ENCODE results near the gene CRIP3.

The CRIP3 gene

DNA sequence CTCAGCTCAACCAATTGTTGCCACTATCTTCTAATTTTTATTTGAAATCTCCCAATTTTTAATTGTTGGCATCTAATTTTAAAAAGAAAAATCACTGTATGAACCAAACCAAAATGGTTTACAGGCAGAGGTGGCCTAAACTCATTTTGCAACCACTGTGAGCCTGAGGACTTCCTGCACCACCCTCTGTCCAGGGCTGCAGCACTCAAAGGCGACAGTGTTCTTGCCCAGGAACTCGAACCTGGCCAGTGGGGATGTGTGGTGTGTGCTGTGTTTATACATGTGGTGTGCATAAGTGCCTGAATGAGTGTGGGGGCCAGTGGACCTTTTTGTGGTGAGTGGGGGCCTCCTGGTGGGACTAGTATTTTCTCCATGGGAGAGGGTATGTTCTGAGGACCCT is 34.9 kb downstream of the CRIP3 start:
- DNase-seq (ENCODE audit: low read depth): no peak

DNA sequence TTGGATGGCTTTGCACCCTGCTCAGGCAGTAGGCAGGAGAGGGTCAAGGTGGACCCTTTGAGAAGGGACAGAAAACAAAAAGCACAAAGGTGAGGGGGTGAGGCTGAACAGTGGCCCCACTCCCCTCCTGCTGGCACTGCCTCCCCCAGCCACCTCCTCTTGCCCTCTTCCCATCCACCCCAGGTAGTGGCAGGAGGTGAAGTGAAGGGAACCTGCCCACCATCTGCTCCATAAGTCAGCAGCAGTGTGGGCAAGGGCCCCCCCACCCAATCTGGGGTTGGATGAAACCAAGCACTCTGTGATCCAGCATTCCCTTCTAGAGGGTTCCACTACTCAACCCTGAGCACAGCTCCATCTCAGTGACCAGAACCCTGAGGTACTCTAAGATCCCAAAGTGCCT is 36.7 kb downstream of the CRIP3 start:
- DNase-seq (ENCODE audit: low read depth): no peak

DNA sequence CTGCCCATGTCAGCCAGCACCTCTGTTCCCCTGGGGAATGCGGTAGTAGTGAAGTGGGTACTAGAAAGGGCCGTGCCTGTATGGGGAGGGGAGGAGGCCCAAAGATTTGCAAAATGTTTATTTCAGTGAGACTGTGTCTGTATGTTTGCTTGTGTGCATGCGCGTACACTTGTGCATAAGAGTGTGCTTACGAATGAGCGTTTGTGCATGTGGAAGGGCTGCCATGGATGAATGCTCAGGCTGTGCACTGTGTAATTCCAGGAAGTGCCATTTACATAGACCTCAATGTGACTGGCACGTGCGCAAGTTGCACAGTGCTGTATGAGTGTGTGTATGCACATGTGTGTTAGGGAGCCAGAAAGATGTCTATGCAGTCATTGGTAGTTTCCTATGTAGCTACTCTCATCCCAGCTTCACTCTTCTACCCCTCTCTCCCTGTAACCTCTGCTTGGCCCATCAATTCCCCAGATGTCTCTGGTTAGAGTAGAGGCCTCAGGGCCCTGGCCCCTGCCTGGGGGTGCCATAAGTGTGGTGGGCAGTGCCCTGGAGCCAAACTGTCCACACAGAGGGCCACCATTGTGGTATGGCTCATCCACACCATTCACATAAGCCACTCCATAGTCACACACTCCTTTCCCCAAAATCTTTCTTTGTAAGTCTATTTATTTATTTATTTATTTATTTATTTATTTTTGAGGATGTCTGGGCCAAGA is 37.4 kb downstream of the CRIP3 start:
- DNase-seq (ENCODE audit: low read depth): no peak

DNA sequence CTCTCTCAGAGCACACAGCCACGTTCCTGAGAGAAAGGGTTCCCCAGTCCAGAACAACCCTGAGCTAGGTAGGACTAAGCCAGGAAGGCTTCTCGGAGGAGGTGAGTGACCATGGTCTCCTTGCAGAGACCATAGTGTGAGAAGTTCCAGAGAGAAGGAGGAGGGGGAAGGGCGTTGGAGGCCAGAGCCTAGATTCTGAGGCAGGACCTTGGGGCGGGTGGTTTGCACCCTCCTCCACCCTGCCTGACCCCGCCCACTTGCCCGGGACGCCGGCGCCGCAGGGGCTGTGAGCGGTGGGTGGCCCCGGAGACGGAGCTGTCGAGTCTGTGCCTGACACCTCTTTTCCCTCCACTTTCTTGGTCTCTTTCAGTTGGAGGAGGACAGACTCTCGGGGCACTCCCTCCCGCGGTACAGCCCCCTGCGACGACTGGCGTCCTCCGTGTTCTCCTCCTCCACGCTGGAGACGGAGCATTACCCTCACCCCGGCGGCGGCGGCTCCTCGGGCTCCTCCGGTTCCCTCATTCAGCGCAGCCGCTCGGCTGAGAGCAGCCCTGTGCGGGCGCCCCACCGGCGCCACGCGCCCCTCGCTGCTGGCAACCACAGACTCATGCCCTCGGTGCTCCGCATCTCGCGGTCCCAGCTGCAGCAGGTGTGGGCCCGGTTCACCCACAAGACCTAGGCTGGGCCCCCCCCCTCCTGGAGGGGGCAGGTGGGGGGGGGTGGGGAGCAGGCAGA is 39.2 kb downstream of the CRIP3 start:
- peak; percentile 39 for DNase-seq (ENCODE audit: low read depth)

DNA sequence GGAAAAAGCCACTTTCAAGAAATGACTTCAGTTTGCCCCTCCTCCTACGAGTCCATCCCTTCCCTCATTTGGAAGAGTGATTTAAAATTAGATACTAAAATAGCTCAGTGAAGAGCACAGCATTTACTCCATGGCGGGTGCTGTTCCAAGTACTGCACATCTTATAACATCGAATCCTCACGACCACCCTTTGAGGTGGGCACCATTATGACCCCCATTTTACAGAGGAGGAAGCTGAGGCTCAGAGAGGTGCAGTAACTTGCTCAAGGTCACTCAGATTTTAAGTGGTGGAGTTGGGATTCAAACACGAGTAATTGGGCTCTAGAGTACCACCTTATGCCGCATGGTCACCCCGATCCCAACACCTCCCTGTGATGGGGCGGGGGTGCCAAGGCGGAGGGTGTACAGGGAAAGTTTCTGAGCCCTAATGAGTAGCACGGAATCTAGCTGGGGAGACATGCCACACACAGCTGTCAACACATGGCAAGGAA is 39.8 kb downstream of the CRIP3 start:
- DNase-seq (ENCODE audit: low read depth): no peak

DNA sequence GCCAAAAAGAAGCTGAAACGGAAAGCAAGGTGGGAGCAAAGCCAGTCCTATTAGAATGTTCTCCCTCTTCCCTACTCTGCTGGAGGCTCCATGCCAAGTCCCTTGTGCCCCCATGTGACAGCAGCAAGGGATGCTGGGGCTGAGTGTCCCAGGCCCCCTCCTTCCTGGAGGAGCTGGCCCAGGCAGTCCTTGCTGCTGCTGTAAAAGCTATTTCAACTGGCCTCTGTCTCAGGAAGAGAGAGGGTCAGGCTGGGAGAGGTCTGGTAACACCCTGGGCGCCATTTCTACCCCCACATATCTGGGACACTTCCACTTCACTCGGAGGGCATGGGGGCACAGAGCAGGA is 40.3 kb downstream of the CRIP3 start:
- DNase-seq (ENCODE audit: low read depth): no peak

DNA sequence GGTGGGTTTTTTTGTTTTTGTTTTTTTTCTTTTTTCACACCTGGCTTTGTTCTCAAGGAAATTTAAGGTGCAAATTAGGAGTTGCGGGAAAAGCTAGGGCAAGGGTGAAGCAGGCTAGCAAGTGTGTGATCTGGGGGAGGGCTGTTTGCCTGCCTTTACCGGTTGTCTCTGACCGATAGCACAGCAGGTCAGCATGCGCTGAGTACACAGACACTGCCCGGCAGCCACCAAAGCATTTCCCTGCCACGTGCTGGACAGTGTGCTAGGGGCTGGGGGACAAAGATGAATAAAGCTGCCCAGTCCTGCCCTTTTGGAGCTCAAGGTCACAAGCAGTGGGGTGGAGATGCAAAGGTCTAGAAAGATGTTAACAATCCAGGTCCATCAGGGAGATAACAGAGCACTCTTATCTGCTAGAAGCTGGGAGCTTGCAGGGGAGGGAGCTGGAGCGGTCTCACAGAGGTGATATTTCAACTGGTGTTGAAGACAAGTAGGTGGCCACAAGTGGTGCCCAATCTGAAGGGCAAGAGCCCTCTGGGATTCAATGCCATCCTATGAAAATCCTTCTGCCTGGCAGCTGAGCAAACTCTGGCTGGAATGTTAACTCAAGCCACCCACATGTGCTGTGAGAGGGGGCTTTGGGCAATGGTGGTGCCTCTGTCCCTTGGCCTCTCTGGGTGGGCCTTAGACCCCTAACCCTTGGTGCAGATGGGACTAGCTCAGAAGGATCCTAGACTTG is 40.8 kb downstream of the CRIP3 start:
- DNase-seq (ENCODE audit: low read depth): no peak

DNA sequence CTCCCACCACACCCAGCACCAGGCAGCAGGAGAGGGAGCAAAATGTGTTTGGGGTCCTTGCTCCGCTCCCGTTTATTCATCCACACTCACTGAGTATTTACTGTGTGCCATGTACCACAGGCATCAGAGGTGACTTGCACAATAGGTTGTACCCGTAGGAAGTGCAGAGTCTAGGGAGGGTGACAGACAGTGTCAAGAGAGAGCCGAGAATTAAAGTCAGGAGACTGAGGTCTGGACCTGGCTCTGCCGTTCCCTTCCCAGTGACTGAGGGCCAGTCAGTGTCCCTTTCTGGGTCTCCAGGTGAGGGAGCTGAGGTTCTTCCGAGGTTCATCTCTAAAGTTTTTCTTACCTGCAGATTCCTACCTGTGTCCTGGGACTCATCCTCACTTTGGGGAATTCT is 43.1 kb downstream of the CRIP3 start:
- no peak for DNase-seq (ENCODE audit: low read depth)

DNA sequence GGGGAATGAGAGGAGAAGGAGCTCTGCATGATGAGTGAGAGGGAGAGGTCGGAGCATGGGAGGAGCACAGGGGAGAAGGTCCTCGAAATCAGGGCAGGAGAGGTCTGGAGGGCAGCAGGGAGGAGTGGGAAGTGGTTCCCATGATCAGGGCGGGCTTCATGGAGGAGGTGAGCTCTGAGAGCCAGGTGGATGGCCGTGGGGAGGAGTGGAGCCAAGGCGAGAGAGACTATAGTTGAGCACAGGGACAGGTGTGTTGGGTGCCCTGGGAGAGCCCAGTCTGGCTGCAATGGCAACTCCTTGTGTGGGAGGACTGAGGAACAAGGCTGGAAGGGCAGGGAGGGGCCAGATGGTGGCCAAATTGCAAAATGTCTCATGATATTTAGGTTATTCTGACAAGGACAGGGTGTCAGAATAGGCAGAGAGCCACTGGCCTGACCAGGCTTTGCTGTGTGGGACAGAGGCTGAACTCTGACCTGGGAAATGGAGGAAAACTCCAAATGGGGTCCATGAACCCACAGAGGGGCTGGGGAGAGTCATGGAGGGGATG is 44.0 kb downstream of the CRIP3 start:
- no peak for DNase-seq (ENCODE audit: low read depth)

DNA sequence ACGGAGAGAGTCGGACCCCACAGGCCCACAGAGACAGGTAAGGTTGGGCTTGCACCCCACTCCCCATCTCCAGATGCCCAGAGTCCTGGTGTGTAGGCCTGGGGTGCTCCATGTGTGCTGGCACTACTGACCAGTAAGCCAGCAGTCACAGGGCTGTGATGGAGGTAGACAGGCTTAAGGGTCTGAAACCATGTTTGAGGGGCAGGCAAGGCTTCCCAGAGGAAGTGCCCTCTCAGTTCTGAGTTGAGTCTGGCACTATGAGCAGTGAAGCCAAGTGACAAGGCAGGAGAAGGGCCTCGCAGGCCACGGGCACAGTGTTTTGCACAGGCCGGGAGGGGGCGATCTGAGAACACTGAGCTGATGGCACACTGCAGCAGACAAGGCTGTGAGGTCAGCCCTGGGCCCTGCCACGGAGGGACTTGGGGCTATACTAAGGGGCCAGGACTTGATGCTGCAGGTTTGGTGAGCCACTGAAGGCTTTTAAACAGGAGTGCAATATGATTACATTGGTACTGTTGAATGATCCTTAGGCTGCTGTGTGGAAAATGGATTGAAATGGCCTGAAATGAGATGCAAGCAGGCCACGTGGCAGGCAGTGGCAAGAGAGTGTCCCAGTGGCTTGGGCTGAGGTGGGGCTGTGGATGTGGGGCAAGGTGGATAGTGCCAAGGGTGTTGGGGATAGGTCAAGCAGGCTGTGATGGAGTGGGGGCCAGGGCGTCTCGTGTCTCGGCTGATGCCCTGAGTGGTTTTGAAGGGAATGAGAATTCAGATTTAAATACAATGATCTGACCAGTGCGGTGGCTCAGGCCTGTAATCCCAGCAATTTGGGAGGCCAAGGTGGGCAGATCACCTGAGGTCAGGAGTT is 45.1 kb downstream of the CRIP3 start:
- peak; percentile 61 for DNase-seq (ENCODE audit: low read depth)

DNA sequence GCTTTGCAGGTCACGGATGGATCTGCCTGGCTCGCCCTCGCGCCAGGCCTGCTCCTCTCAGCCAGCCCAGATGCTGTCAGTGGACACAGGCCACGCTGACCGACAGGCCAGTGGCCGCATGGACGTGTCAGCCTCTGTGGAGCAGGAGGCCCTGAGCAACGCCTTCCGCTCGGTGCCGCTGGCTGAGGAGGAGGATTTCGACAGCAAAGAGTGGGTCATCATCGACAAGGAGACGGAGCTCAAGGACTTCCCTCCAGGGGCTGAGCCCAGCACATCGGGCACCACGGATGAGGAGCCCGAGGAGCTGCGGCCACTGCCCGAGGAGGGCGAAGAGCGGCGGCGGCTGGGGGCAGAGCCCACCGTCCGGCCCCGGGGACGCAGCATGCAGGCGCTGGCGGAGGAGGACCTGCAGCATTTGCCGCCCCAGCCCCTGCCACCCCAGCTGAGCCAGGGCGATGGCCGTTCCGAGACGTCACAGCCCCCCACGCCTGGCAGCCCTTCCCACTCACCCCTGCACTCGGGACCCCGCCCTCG is 45.8 kb downstream of the CRIP3 start:
- no peak for DNase-seq (ENCODE audit: low read depth)

DNA sequence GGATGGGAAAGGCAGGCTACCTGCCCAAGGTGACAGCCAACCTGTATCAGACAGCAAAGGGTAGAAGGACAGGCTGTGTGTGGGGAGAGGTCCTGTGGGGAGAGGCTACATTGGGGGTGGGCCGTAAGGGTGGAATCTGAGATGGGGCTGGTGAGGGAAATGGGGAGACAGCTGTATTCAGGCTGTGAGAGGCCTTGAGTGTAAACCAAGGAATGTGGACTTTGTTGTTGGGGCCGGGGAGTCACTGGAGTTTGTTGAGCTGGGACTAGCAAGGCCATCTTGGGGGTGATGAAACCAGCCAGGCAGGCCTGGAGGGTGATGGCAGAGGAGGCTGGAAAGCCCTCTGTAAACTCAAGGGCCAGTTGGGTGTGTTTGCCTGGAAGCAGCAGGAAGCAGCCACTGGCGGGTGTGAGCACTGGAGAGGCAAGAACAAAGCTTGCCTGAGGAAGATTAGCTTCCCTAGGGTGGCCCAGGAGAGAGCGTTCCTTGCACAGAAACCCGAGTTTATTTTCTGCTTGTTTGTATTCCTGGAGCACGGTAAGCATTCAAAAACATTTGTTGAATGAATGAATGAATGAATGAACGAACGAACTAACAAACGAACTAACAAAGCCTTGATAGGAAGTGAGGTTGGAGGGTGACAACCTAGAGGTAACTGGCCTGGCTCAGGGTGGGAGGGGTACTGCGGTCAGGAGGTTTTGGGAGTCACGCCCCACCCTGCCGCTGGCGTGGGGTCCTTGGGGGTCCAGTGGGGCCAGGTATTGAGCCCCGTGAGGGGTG is 46.4 kb downstream of the CRIP3 start:
- DNase-seq (ENCODE audit: low read depth): no peak

DNA sequence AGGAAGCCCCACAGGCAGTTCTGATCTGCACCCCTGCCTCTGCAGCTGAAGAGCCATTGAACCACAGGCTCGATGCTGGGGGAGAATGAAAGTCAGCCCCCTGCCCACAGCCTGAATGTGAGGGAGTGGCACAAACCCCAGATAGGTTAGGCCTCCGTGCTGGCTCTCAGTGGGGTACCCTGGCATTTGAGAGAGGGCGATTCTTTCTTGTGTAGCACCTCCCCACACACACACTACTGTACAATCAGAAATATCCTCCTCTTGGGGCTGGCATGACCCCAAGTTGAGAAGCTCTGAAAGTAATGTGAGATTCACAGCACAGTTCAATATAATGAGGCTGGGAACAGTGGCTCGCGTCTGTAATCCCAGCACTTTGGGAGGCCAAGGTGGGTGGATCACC is 47.4 kb downstream of the CRIP3 start:
- DNase-seq (ENCODE audit: low read depth): no peak

DNA sequence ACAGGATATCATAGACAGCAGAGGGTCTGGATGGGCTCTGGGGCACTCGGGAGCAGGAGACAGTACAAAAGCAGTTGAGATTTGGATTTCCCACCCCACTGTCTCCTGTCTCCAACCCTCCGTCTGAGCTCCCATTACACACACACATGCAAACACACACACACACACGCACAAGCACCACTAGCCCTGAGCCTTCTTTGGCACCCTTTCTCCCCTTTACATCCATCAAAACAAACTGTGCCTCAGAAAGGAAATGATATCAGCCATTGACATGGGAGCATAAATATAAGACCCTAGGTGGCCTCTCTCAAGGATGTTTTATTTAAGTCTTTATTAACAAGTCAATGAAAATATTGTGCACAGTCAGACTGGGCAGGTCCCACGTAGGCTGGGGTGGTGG is 47.8 kb downstream of the CRIP3 start:
- no peak for DNase-seq (ENCODE audit: low read depth)

DNA sequence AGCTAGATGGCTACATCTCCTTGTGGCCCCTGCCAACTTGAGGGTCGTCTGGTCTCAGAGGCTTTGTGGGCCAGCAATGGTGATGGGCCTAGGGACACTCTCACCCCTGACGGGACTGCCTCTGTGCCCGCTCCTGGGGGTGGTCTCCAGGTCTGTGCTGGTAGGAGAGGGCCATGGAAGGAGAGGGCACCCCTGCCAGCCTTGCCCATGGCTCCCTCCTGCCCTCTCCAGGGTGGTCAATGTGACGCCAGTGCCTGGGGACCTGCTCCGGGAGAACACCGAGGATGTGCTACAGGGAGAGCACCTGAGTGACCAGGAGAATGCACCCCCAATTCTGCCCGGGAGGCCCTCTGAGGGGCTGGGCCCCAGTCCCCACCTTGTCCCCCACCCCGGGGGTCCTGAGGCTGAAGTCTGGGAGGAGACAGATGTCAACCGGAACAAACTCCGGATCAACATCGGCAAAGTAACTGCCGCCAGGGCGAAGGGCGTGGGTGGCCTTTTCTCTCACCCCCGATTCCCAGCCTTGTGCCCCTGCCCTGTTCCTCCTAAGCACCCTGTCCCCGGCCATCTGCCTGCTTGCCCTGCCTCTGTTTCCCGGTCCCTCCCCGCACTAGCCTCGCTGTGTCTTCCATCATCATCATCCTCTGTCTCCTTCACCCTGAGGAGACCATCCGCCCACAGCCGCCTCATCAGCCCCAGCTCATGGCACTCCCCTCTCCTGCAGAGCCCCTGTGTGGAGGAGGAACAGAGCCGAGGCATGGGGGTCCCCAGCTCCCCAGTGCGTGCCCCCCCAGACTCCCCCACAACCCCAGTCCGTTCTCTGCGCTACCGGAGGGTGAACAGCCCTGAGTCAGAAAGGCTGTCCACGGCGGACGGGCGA is 49.6 kb downstream of the CRIP3 start:
- DNase-seq (ENCODE audit: low read depth): no peak

DNA sequence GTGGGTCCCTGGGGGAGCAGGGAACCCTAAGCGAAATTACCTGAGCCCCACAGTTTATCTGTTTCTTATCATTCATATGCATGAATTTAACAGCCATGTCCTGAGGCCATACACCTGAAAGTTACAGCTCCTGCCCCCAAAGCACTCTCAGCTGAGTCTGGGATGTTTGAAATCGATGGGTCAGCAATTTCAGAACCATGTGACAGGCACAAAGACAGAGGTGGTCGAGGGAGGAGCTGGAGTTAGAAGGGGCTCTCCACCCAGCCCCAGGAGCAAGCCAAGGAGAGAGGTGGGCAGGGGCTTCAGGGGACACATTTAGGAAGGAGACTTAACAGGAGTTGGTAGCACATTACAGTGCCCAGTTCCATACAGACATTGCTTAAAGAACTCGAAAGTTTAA is 50.4 kb downstream of the CRIP3 start:
- no peak for DNase-seq (ENCODE audit: low read depth)

DNA sequence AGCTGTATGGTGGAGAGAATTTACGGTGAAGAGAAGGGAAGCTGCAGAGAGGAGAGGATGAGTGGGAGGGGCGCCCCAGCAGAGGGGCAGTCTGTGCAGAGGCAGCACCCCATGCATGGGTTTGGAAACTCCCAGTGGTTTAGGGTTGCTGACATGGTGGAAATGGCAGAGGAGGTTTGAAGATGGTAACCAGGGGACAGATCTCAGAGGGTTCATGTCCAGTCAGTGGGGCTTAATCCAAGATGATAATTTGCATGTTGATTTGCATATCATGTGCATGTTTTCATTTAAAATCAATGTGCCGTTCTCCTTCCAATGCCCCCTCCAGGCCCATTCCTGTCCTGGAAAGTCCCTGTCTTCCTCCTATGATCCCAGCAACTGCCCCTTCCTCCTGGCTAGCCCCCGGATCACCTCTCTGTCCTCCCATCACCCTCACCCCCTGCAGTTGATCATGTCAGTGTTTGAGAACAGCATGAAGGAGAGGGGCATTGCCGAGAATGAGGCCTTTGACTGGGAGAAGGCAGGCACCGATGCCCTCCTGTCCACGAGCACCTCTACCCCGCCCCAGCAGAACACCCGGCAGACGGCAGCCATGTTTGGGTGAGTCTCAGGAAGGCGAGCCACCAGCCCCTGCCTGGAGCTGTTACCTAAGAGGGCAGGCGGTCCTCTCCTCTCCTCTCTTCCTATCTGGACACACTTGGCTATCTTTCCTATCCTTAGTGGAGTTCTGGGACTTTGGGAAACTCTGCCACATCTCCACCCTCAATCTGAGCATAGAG is 51.1 kb downstream of the CRIP3 start:
- DNase-seq (ENCODE audit: low read depth): no peak

DNA sequence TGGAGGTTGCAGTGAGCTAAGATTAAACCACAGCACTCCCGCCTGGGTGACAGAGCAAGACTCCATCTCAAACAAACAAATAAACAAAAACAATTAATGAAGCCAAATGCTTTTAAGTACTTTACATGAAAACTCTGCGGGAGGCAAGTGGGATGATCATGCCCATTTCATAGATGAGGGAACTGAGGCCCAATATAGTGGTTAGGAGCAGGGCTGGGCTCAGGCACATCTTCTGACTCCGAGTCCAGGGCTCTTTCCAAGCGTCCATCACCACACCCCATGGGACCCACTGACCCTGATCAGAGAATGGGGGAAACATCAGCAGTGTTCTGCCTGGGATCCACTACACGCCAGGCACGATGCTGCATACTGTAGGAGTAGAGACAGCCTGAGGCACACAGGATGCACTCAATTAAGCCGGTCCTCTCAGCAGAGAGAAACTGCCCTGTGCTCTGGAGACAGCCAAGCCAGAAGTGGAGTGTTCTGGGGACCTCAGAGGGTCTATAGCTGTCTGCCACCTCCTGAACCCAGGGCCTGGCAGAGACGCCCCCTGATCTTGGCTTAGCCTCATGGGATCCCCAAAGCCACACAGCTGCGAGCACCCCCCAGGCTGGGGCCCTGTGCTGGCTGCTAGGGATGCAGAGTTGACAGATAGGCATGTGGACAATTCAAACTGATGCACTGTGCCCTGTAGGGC is 51.8 kb downstream of the CRIP3 start:
- no peak for DNase-seq (ENCODE audit: low read depth)
